PFSK-1 (cell line): Measurements from ENCODE around the gene C1orf105.

ENCODE experiments used
- FOXP2 ChIP-seq: optimal IDR thresholded peaks from 2 replicates; pipeline ENCODE3; 2011; ENCODE audit warnings: borderline replicate concordance, control low read depth, inconsistent platforms; ENCODE audit not compliant: insufficient read depth; ENCODE audit errors: extremely low read length, extremely low read depth
- POLR2AphosphoS5 ChIP-seq: IDR thresholded peaks from 2 replicates; pipeline ENCODE4 v1.6.1; 2012; ENCODE audit warnings: low read depth, mild to moderate bottlenecking, control low read depth, low read length, moderate library complexity
- SIN3A ChIP-seq: IDR thresholded peaks from 2 replicates; pipeline ENCODE4 v1.6.1; 2012; ENCODE audit warnings: mild to moderate bottlenecking, low read length, moderate library complexity, borderline replicate concordance; ENCODE audit not compliant: insufficient read depth
- TAF1 ChIP-seq: IDR thresholded peaks from 2 replicates; pipeline ENCODE4 v1.6.1; 2012; ENCODE audit warnings: low read length, control low read depth, borderline replicate concordance; ENCODE audit not compliant: insufficient read depth
- TF ChIP-seq, protein P1 (sequence below), 2 experiments: IDR thresholded peaks; 2 replicates each; pipeline versions ENCODE4 v1.6.1 to v1.8.0; 2011 to 2012; ENCODE audit warnings: low read depth in 2 of 2, low read length in 2 of 2, control low read depth in 1 of 2, inconsistent platforms in 1 of 2, mild to moderate bottlenecking in 1 of 2, moderate library complexity in 1 of 2; ENCODE audit not compliant: insufficient read depth in 1 of 2

The C1orf105 gene

DNA sequence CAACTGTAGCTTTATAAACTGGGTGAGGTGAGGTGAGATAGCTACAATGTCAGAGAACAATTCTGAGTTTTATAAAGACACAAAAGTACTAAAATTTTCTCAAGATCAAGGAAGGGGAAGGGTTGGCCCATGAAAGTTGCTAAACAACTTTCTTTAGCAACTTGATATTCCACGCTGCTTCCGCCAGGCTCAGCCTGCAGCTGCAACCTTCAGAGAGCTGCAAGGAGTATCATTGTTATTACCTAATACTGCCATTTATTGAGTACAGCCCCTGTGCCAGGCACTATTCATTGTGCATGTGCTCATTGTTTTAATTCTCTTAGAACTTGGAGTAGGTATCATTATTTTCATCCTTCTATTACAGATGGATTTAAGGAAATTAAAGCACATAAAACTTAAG lies 78.4 kb downstream of the C1orf105 start:
- TF ChIP-seq POLR2AphosphoS5: no peak
- TF ChIP-seq TAF1: no peak
- no peak for TF ChIP-seq FOXP2
- TF ChIP-seq, protein P1, sequence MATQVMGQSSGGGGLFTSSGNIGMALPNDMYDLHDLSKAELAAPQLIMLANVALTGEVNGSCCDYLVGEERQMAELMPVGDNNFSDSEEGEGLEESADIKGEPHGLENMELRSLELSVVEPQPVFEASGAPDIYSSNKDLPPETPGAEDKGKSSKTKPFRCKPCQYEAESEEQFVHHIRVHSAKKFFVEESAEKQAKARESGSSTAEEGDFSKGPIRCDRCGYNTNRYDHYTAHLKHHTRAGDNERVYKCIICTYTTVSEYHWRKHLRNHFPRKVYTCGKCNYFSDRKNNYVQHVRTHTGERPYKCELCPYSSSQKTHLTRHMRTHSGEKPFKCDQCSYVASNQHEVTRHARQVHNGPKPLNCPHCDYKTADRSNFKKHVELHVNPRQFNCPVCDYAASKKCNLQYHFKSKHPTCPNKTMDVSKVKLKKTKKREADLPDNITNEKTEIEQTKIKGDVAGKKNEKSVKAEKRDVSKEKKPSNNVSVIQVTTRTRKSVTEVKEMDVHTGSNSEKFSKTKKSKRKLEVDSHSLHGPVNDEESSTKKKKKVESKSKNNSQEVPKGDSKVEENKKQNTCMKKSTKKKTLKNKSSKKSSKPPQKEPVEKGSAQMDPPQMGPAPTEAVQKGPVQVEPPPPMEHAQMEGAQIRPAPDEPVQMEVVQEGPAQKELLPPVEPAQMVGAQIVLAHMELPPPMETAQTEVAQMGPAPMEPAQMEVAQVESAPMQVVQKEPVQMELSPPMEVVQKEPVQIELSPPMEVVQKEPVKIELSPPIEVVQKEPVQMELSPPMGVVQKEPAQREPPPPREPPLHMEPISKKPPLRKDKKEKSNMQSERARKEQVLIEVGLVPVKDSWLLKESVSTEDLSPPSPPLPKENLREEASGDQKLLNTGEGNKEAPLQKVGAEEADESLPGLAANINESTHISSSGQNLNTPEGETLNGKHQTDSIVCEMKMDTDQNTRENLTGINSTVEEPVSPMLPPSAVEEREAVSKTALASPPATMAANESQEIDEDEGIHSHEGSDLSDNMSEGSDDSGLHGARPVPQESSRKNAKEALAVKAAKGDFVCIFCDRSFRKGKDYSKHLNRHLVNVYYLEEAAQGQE (IDR thresholded peaks at IDR 0.05; ENCODE audit: insufficient read depth in 1 of 2, low read depth in 2 of 2, low read length in 2 of 2): no peak
- no peak for TF ChIP-seq SIN3A

DNA sequence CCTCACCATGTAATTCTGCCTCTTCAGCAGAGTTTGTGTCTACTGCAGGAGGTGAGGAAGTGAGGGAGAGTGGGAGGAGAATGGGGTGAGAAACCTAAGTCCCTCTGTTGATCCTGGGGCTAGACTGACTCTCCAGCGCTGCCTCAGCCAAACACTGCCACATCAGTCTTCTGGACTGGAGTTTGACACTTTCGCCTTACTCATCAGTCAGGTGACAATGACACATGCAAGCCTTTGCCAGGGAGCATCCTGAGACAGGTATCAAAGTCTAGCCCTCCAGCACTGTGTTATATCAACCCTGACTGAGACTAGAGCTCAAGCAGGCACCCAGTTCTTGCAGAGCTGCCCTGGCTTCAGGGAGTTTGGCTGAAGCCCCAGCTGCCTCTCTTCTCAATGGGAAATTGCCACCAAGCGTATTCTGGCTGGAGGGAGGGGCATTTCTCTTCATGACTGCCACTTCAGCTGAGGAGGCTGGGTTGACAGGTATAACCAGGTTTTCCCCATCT lies 79.2 kb downstream of the C1orf105 start:
- TF ChIP-seq, protein P1 (IDR thresholded peaks at IDR 0.05; ENCODE audit: insufficient read depth in 1 of 2, low read depth in 2 of 2, low read length in 2 of 2): no peak
- TF ChIP-seq FOXP2 (no peak), TAF1 (no peak), SIN3A (no peak), POLR2AphosphoS5 (no peak)

GRCh38 chr1:172500207-172500606 lies 79.7 kb downstream of the C1orf105 start:
- TF ChIP-seq TAF1: no peak
- TF ChIP-seq SIN3A: no peak
- TF ChIP-seq FOXP2: no peak
- no peak for TF ChIP-seq POLR2AphosphoS5
- TF ChIP-seq, protein P1 (IDR thresholded peaks at IDR 0.05; ENCODE audit: insufficient read depth in 1 of 2, low read depth in 2 of 2, low read length in 2 of 2): no peak

- TF ChIP-seq FOXP2 (no peak), SIN3A (no peak), POLR2AphosphoS5 (no peak), TAF1 (no peak)
- TF ChIP-seq, protein P1 (IDR thresholded peaks at IDR 0.05; ENCODE audit: insufficient read depth in 1 of 2, low read depth in 2 of 2, low read length in 2 of 2): no peak
Observed at GRCh38 chr1:172507741-172508140, 87.3 kb downstream of the C1orf105 start.

GRCh38 chr1:172510479-172510878 lies 90.0 kb downstream of the C1orf105 start:
- no peak for TF ChIP-seq FOXP2
- no peak for TF ChIP-seq SIN3A
- TF ChIP-seq TAF1: no peak
- TF ChIP-seq, protein P1 (IDR thresholded peaks at IDR 0.05; ENCODE audit: insufficient read depth in 1 of 2, low read depth in 2 of 2, low read length in 2 of 2): no peak
- TF ChIP-seq POLR2AphosphoS5: no peak
